Endodermal cell (in vitro differentiated cells): ENCODE measurements around the gene GUCY1B1. TPM values are rescaled to one million over a fixed set of nuclear protein-coding genes. Genes with fewer than 3 reads are reported as not detected.

ENCODE experiments used
- DNase-seq: peaks from one replicate; pipeline ENCODE4 v3.0.0-alpha.2; 2017
- H3K27ac ChIP-seq: 2 replicates; pipeline ENCODE4 v1.5.1; 2013; ENCODE audit warnings: mild to moderate bottlenecking, low read depth, low read length, moderate library complexity
- H3K27me3 ChIP-seq: 2 replicates; pipeline ENCODE4 v1.6.1; 2013; ENCODE audit warnings: mild to moderate bottlenecking, low read length, moderate library complexity; ENCODE audit not compliant: insufficient read depth, control insufficient read depth, poor library complexity, severe bottlenecking
- H3K36me3 ChIP-seq: 2 replicates; pipeline ENCODE4 v1.7.0; 2013; ENCODE audit warnings: mild to moderate bottlenecking, low read length, moderate library complexity; ENCODE audit not compliant: control insufficient read depth, insufficient read depth
- H3K4me1 ChIP-seq: one replicate; pipeline ENCODE4 v1.7.0; 2013; ENCODE audit warnings: low read length; ENCODE audit not compliant: control insufficient read depth, insufficient read depth
- H3K4me3 ChIP-seq: 2 replicates; pipeline ENCODE4 v1.5.1; 2013; ENCODE audit warnings: mild to moderate bottlenecking, low read length, moderate library complexity
- H3K9ac ChIP-seq: 2 replicates; pipeline ENCODE4 v1.6.1; 2013; ENCODE audit warnings: mild to moderate bottlenecking, low read length, moderate library complexity; ENCODE audit not compliant: poor library complexity, severe bottlenecking; ENCODE audit errors: extremely low read depth
- H3K9me3 ChIP-seq: 2 replicates; pipeline ENCODE4 v1.6.1; 2013; ENCODE audit warnings: mild to moderate bottlenecking, low read length, moderate library complexity; ENCODE audit not compliant: control insufficient read depth
- H3K27ac Mint-ChIP-seq: 2 replicates; pipeline ENCODE4 v1.8.0; 2020; ENCODE audit warnings: mixed read lengths
- H3K27me3 Mint-ChIP-seq: 2 replicates; pipeline ENCODE4 v1.8.0; 2021; ENCODE audit warnings: mild to moderate bottlenecking, mixed read lengths; ENCODE audit not compliant: insufficient read depth
- H3K36me3 Mint-ChIP-seq: 2 replicates; pipeline ENCODE4 v1.8.0; 2020; ENCODE audit warnings: low read depth, mixed read lengths
- H3K4me1 Mint-ChIP-seq: 2 replicates; pipeline ENCODE4 v1.8.0; 2020; ENCODE audit warnings: mixed read lengths
- H3K4me3 Mint-ChIP-seq: 2 replicates; pipeline ENCODE4 v1.8.0; 2020; ENCODE audit warnings: mild to moderate bottlenecking, moderate library complexity, mixed read lengths
- H3K9me3 Mint-ChIP-seq: 2 replicates; pipeline ENCODE4 v1.8.0; 2020; ENCODE audit warnings: mild to moderate bottlenecking, mixed read lengths
- CTCF ChIP-seq: fragments of 200-600 bp; sonication (generic); conservative IDR thresholded peaks from 2 replicates; pipeline ENCODE4 v1.5.0; 2021; ENCODE audit warnings: antibody characterized with exemption, mild to moderate bottlenecking
- WGBS, 2 experiments: methylation state at CpG; one replicate each; pipeline versions ENCODE4 v1.1.5 to v1.1.7; 2013; ENCODE audit warnings: missing lambda C conversion rate in 2 of 2, mixed read lengths in 1 of 2; ENCODE audit not compliant: insufficient coverage in 1 of 2, insufficient read length in 1 of 2; 5-methylcytosine and 5-hydroxymethylcytosine counted together
- total RNA-seq, 2 donors: library from RNA; stranded (reverse); fragmentation: NEBNext Ultra II Directional in 1 of 2; extraction: Animal tissue kit (Norgen Biotek cat#: 25700) in 1 of 2; gene quantifications; 2 replicates in 1 of 2; 3 replicates in 1 of 2; pipeline ENCODE4 v1.2.1, GENCODE V29; 2021

GUCY1B1 gene
- total RNA-seq, 2 donors from 2014 or later: 1.8 to 3.4 TPM

GRCh38 chr4:155748039-155748438 is 10.8 kb upstream of the GUCY1B1 start:
- no peak for DNase-seq
- Mint-ChIP-seq H3K4me1 (peaks cover 4% of the 10 kb centered on the region), H3K36me3 (no peaks in the 10 kb centered on the region), H3K4me3 (no peak overlapping the region), H3K27ac (no peak overlapping the region), H3K9me3 (no peaks in the 10 kb centered on the region), H3K27me3 (no peaks in the 10 kb centered on the region)
- Histone ChIP-seq H3K27me3 (no peaks in the 10 kb centered on the region), H3K36me3 (no peaks in the 10 kb centered on the region), H3K9ac (no peak overlapping the region), H3K9me3 (no peaks in the 10 kb centered on the region), H3K4me3 (no peak overlapping the region), H3K4me1 (no peaks in the 10 kb centered on the region), H3K27ac (no peak overlapping the region)
- 65% methylated on average over 2 of the region's 2 CpGs; no CpG with 5 or more reads in 1 of the 2 experiments for WGBS, 2 experiments
- TF ChIP-seq CTCF: no peak

GRCh38 chr4:155749041-155749440 is 9.8 kb upstream of the GUCY1B1 start:
- Histone ChIP-seq H3K9ac (no peak overlapping the region), H3K4me3 (no peak overlapping the region), H3K27ac (no peak overlapping the region), H3K9me3 (no peaks in the 10 kb centered on the region), H3K27me3 (peaks cover 4% of the 10 kb centered on the region), H3K4me1 (no peaks in the 10 kb centered on the region), H3K36me3 (no peaks in the 10 kb centered on the region)
- no peak overlapping the region for H3K27ac Mint-ChIP-seq
- WGBS, 2 experiments: 29 to 75% methylated on average over 2 to 5 of the region's 5 CpGs
- no peak for TF ChIP-seq CTCF
- H3K4me3 Mint-ChIP-seq: no peak overlapping the region
- H3K36me3 Mint-ChIP-seq: no peaks in the 10 kb centered on the region
- no peak for DNase-seq
- peaks cover 3% of the 10 kb centered on the region for H3K27me3 Mint-ChIP-seq
- peaks cover 4% of the 10 kb centered on the region for H3K4me1 Mint-ChIP-seq
- no peaks in the 10 kb centered on the region for H3K9me3 Mint-ChIP-seq

- no peaks in the 10 kb centered on the region for H3K36me3 Mint-ChIP-seq
- TF ChIP-seq CTCF: no peak
- no peak overlapping the region for H3K4me3 ChIP-seq
- peaks cover 4% of the 10 kb centered on the region for H3K27me3 ChIP-seq
- H3K27ac ChIP-seq: no peak overlapping the region
- peaks cover 4% of the 10 kb centered on the region for H3K4me1 Mint-ChIP-seq
- H3K27ac Mint-ChIP-seq: no peak overlapping the region
- H3K9me3 Mint-ChIP-seq: no peaks in the 10 kb centered on the region
- no peaks in the 10 kb centered on the region for H3K4me1 ChIP-seq
- no peaks in the 10 kb centered on the region for H3K36me3 ChIP-seq
- H3K4me3 Mint-ChIP-seq: no peak overlapping the region
- H3K9me3 ChIP-seq: no peaks in the 10 kb centered on the region
- H3K27me3 Mint-ChIP-seq: peaks cover 4% of the 10 kb centered on the region
- DNase-seq: no peak
- WGBS, 2 experiments: 92 to 94% methylated on average over 3 to 4 of the region's 5 CpGs
- H3K9ac ChIP-seq: no peak overlapping the region
Observed at GRCh38 chr4:155751569-155751968, 7.3 kb upstream of the GUCY1B1 start.
